Activated T-cell treated with anti-CD3 and anti-CD28 coated beads for 1 hour (primary cell): ENCODE measurements around the gene GRPEL2.
A peak's percentile ranks its signal among the peaks of the same experiment; 100 is the strongest.

ENCODE experiments used
- DNase-seq: peaks from one replicate; pipeline ENCODE4 v3.0.0-alpha.2; 2020; ENCODE audit warnings: low read depth

Gene GRPEL2

GRCh38 chr5:149357370-149358293 is 12.3 kb downstream of the GRPEL2 start, which contains the start of gene PCYOX1L:
Gene PCYOX1L, plus strand, starts transcription at chr5:149358046. Its CDS starts 23 bp downstream, at chr5:149358069.
- peak; percentile 98 for DNase-seq

GRCh38 chr5:149358294-149358651 is 13.0 kb downstream of the GRPEL2 start:
- DNase-seq, result no peak

GRCh38 chr5:149358868-149359495 is 13.7 kb downstream of the GRPEL2 start:
- no peak for DNase-seq

GRCh38 chr5:149360272-149360671 is 15.0 kb downstream of the GRPEL2 start:
- no peak for DNase-seq

- no peak for DNase-seq
Observed at GRCh38 chr5:149362541-149362940, 17.2 kb downstream of the GRPEL2 start.

- no peak for DNase-seq
Observed at GRCh38 chr5:149363358-149363757, 18.1 kb downstream of the GRPEL2 start.

GRCh38 chr5:149363936-149364335 is 18.6 kb downstream of the GRPEL2 start:
- DNase-seq, result no peak

GRCh38 chr5:149364719-149365118 is 19.4 kb downstream of the GRPEL2 start:
- no peak for DNase-seq

GRCh38 chr5:149365418-149365817 is 20.1 kb downstream of the GRPEL2 start:
- no peak for DNase-seq

- no peak for DNase-seq
Observed at GRCh38 chr5:149366169-149366729, 20.9 kb downstream of the GRPEL2 start.

GRCh38 chr5:149367249-149367971 is 22.1 kb downstream of the GRPEL2 start:
- DNase-seq, result peak; percentile 38

- no peak for DNase-seq
Observed at GRCh38 chr5:149367972-149368645, 22.8 kb downstream of the GRPEL2 start.

- no peak for DNase-seq
Observed at GRCh38 chr5:149370878-149371277, 25.6 kb downstream of the GRPEL2 start.

- DNase-seq, result peak; percentile 66
Observed at GRCh38 chr5:149371296-149371962, 26.1 kb downstream of the GRPEL2 start.

- DNase-seq, result no peak
Observed at GRCh38 chr5:149372076-149372795, 26.9 kb downstream of the GRPEL2 start.

- no peak for DNase-seq
Observed at GRCh38 chr5:149372932-149373331, 27.6 kb downstream of the GRPEL2 start.

- no peak for DNase-seq
Observed at GRCh38 chr5:149374303-149374702, 29.0 kb downstream of the GRPEL2 start.

GRCh38 chr5:149374801-149375200 is 29.5 kb downstream of the GRPEL2 start:
- no peak for DNase-seq

GRCh38 chr5:149375434-149375833 is 30.1 kb downstream of the GRPEL2 start:
- no peak for DNase-seq

GRCh38 chr5:149376104-149376503 is 30.8 kb downstream of the GRPEL2 start:
- no peak for DNase-seq
